ENCODE data around the gene ALG12. TPM values are rescaled to one million over a fixed set of nuclear protein-coding genes. Genes with fewer than 3 reads are reported as not detected.

The ALG12 gene
- total RNA-seq, 1 experiment from 2014 or later, result 18.6 TPM

- DNase-seq (ENCODE audit: low spot score), result no peak
- H3K9me3 ChIP-seq (ENCODE audit: low read depth, low read length, poor library complexity, severe bottlenecking), result no peaks in the 10 kb centered on the region
- H3K4me1 ChIP-seq (ENCODE audit: insufficient read depth, low read length, poor library complexity, severe bottlenecking), result peaks cover 7% of the 10 kb centered on the region
- no peaks in the 10 kb centered on the region for H3K27me3 ChIP-seq (replicated peaks; ENCODE audit: insufficient read depth, low read depth, low read length, poor library complexity)
- ChIA-PET POLR2A (ENCODE audit: low non-redundant PET) (no interaction called here), CTCF (no interaction called here)
- intact Hi-C loops (cut with micrococcal nuclease; ENCODE audit: unreplicated experiment), result loop anchor here (5.0 kb wide), 1 partner anchor 219 kb away; no protein-coding TSS in a partner anchor
- no peak overlapping the region for H3K4me3 ChIP-seq (ENCODE audit: low read depth, low read length, poor library complexity, severe bottlenecking)
- BruUV-seq (replicated peaks), result no TSS peak
- TF ChIP-seq CTCF (conservative IDR thresholded peaks at IDR 0.05; ENCODE audit: low read depth, low read length) (no peak), EZH2 (IDR thresholded peaks at IDR 0.05; ENCODE audit: borderline replicate concordance, low read depth, low read length, poor library complexity, severe bottlenecking) (no peak)
- H3K36me3 ChIP-seq (ENCODE audit: insufficient read depth, low read length, poor library complexity, severe bottlenecking), result no peaks in the 10 kb centered on the region
- no peak overlapping the region for H3K27ac ChIP-seq (ENCODE audit: low read depth, low read length, poor library complexity, severe bottlenecking)
These were observed 9.9 kb upstream of the ALG12 start for GRCh38 chr22:49928185-49928495.

GRCh38 chr22:49927483-49928184 lies 9.4 kb upstream of the ALG12 start:
- CTCF ChIA-PET, result interaction anchor here (0.7 kb wide), 1 partner anchor 111 kb away, joined by 3 read pairs; no protein-coding TSS in a partner anchor
- no peak for DNase-seq (ENCODE audit: low spot score)
- no TSS peak for BruUV-seq (replicated peaks)

GRCh38 chr22:49926916-49927315 lies 8.7 kb upstream of the ALG12 start:
- intact Hi-C loops (cut with micrococcal nuclease; ENCODE audit: unreplicated experiment), result loop anchor here (5.0 kb wide), 1 partner anchor 220 kb away; no protein-coding TSS in a partner anchor
- ChIA-PET POLR2A (ENCODE audit: low non-redundant PET) (no interaction called here), CTCF (no interaction called here)
- Histone ChIP-seq H3K9me3 (ENCODE audit: low read depth, low read length, poor library complexity, severe bottlenecking) (no peaks in the 10 kb centered on the region), H3K4me1 (ENCODE audit: insufficient read depth, low read length, poor library complexity, severe bottlenecking) (peaks cover 11% of the 10 kb centered on the region), H3K27me3 (replicated peaks; ENCODE audit: insufficient read depth, low read depth, low read length, poor library complexity) (no peaks in the 10 kb centered on the region), H3K36me3 (ENCODE audit: insufficient read depth, low read length, poor library complexity, severe bottlenecking) (no peaks in the 10 kb centered on the region), H3K27ac (ENCODE audit: low read depth, low read length, poor library complexity, severe bottlenecking) (no peak overlapping the region), H3K4me3 (ENCODE audit: low read depth, low read length, poor library complexity, severe bottlenecking) (no peak overlapping the region)
- TF ChIP-seq CTCF (conservative IDR thresholded peaks at IDR 0.05; ENCODE audit: low read depth, low read length), result no peak
- TF ChIP-seq EZH2 (IDR thresholded peaks at IDR 0.05; ENCODE audit: borderline replicate concordance, low read depth, low read length, poor library complexity, severe bottlenecking), result no peak
- no TSS peak for BruUV-seq (replicated peaks)
- no peak for DNase-seq (ENCODE audit: low spot score)

More at GRCh38 chr22:49927483-49928184, 9.4 kb upstream of the ALG12 start:
- intact Hi-C loops (cut with micrococcal nuclease; ENCODE audit: unreplicated experiment), result loop anchor here (5.0 kb wide), 1 partner anchor 220 kb away; no protein-coding TSS in a partner anchor
- TF ChIP-seq CTCF (conservative IDR thresholded peaks at IDR 0.05; ENCODE audit: low read depth, low read length) (no peak), EZH2 (IDR thresholded peaks at IDR 0.05; ENCODE audit: borderline replicate concordance, low read depth, low read length, poor library complexity, severe bottlenecking) (no peak)
- Histone ChIP-seq H3K9me3 (ENCODE audit: low read depth, low read length, poor library complexity, severe bottlenecking) (no peaks in the 10 kb centered on the region), H3K27ac (ENCODE audit: low read depth, low read length, poor library complexity, severe bottlenecking) (no peak overlapping the region), H3K4me1 (ENCODE audit: insufficient read depth, low read length, poor library complexity, severe bottlenecking) (peaks cover 11% of the 10 kb centered on the region), H3K4me3 (ENCODE audit: low read depth, low read length, poor library complexity, severe bottlenecking) (no peak overlapping the region), H3K36me3 (ENCODE audit: insufficient read depth, low read length, poor library complexity, severe bottlenecking) (no peaks in the 10 kb centered on the region), H3K27me3 (replicated peaks; ENCODE audit: insufficient read depth, low read depth, low read length, poor library complexity) (no peaks in the 10 kb centered on the region)
- POLR2A ChIA-PET (ENCODE audit: low non-redundant PET), result no interaction called here
